ENCODE results near the gene LRRC7. TPM values are rescaled to one million over a fixed set of nuclear protein-coding genes. Genes with fewer than 3 reads are reported as not detected.

LRRC7 gene
- total RNA-seq, 4 donors from 2014 or later: 0.12 to 0.32 TPM; not detected in 2

- DNase-seq (ENCODE audit: low spot score): no peak
- no peak for ATAC-seq (ENCODE audit: low FRiP score)
- TF ChIP-seq CTCF (IDR thresholded peaks at IDR 0.05): no peak
Observed at GRCh38 chr1:69585666-69586065, 17.9 kb downstream of the LRRC7 start.

GRCh38 chr1:69587391-69587790, 19.7 kb downstream of the LRRC7 start:
- ATAC-seq (ENCODE audit: low FRiP score): no peak
- no peak for TF ChIP-seq CTCF (IDR thresholded peaks at IDR 0.05)

GRCh38 chr1:69589799-69590198, 22.1 kb downstream of the LRRC7 start:
- ATAC-seq (ENCODE audit: low FRiP score): no peak
- TF ChIP-seq CTCF (IDR thresholded peaks at IDR 0.05): no peak
- DNase-seq (ENCODE audit: low spot score): no peak

More at GRCh38 chr1:69587391-69587790, 19.7 kb downstream of the LRRC7 start:
- no peak for DNase-seq (ENCODE audit: low spot score)

GRCh38 chr1:69592341-69592740, 24.6 kb downstream of the LRRC7 start:
- DNase-seq (ENCODE audit: low spot score) (no peak), ATAC-seq (ENCODE audit: low FRiP score) (no peak)
- no peak for TF ChIP-seq CTCF (IDR thresholded peaks at IDR 0.05)

- no peak for DNase-seq (ENCODE audit: low spot score)
- TF ChIP-seq CTCF (IDR thresholded peaks at IDR 0.05): no peak
- ATAC-seq (ENCODE audit: low FRiP score): no peak
Observed at GRCh38 chr1:69595486-69595885, 27.8 kb downstream of the LRRC7 start.

- ATAC-seq (ENCODE audit: low FRiP score): no peak
- no peak for DNase-seq (ENCODE audit: low spot score)
- TF ChIP-seq CTCF (IDR thresholded peaks at IDR 0.05): no peak
Observed at GRCh38 chr1:69611316-69611715, 43.6 kb downstream of the LRRC7 start.

GRCh38 chr1:69613414-69613813, 45.7 kb downstream of the LRRC7 start:
- ATAC-seq (ENCODE audit: low FRiP score): no peak
- no peak for DNase-seq (ENCODE audit: low spot score)
- TF ChIP-seq CTCF (IDR thresholded peaks at IDR 0.05): no peak

All from omental fat pad (tissue), 4 donors.